Thoracic aorta (tissue), 2 donors: ENCODE results near the gene RASSF5. TPM values are rescaled to one million over a fixed set of nuclear protein-coding genes. Genes with fewer than 3 reads are reported as not detected.

ENCODE experiments used
- ATAC-seq: fragments of 150-250 bp; one replicate; pipeline ENCODE4 v1.8.0; 2017; ENCODE audit warnings: low read depth; ENCODE audit not compliant: insufficient number of reproducible peaks, low FRiP score
- DNase-seq: peaks from one replicate; pipeline ENCODE4 v3.0.0-alpha.2; 2020; ENCODE audit warnings: low spot score
- H3K27ac ChIP-seq, 2 donors: fragments of 200-600 bp; sonication (generic); 1 replicate in 1 of 2; 2 replicates in 1 of 2; pipeline ENCODE4 v1.5.1; 2016; ENCODE audit warnings: mild to moderate bottlenecking in 2 of 2, moderate library complexity in 2 of 2
- H3K27me3 ChIP-seq: fragments of 200-600 bp; sonication (generic); replicated peaks from 2 replicates; pipeline ENCODE4 v1.6.0; 2016; ENCODE audit warnings: mild to moderate bottlenecking; ENCODE audit not compliant: insufficient read depth
- H3K36me3 ChIP-seq: fragments of 200-600 bp; sonication (generic); one replicate; pipeline ENCODE4 v1.5.1; 2016
- H3K4me1 ChIP-seq, 2 donors: fragments of 200-600 bp; sonication (generic); 1 replicate in 1 of 2; 2 replicates in 1 of 2; pipeline versions ENCODE4 v1.5.1 to v1.6.0; 2016; ENCODE audit warnings: low read depth in 2 of 2, mild to moderate bottlenecking in 1 of 2; ENCODE audit not compliant: control insufficient read depth in 1 of 2
- H3K4me3 ChIP-seq: fragments of 200-600 bp; sonication (generic); 2 replicates; pipeline ENCODE4 v1.5.1; 2016; ENCODE audit warnings: mild to moderate bottlenecking
- H3K9me3 ChIP-seq: fragments of 200-600 bp; sonication (generic); 2 replicates; pipeline ENCODE4 v1.5.1; 2016
- CTCF ChIP-seq: fragments of 200-600 bp; sonication (generic); IDR thresholded peaks from one replicate; pipeline ENCODE4 v1.5.1; 2019; ENCODE audit warnings: antibody characterized with exemption
- total RNA-seq, 2 donors: library from RNA; depleted of rRNA; stranded (reverse); fragments of >200 nt; gene quantifications; one replicate each; pipeline versions ENCODE4 v1.1.0 to v1.2.3, GENCODE V29; 2016

RASSF5 gene
- total RNA-seq, 2 donors from 2014 or later: 21.7 to 22.8 TPM

GRCh38 chr1:206560007-206560716, 52.8 kb downstream of the RASSF5 start:
- Histone ChIP-seq H3K4me3 (peak overlapping the region; percentile 4), H3K9me3 (no peaks in the 10 kb centered on the region), H3K36me3 (no peaks in the 10 kb centered on the region), H3K27me3 (no peaks in the 10 kb centered on the region), H3K4me1 (peaks cover 8 to 24% of the 10 kb centered on the region in 2 donors), H3K27ac (no peak overlapping the region)
- TF ChIP-seq CTCF: no peak
- no peak for ATAC-seq
- no peak for DNase-seq

DNA sequence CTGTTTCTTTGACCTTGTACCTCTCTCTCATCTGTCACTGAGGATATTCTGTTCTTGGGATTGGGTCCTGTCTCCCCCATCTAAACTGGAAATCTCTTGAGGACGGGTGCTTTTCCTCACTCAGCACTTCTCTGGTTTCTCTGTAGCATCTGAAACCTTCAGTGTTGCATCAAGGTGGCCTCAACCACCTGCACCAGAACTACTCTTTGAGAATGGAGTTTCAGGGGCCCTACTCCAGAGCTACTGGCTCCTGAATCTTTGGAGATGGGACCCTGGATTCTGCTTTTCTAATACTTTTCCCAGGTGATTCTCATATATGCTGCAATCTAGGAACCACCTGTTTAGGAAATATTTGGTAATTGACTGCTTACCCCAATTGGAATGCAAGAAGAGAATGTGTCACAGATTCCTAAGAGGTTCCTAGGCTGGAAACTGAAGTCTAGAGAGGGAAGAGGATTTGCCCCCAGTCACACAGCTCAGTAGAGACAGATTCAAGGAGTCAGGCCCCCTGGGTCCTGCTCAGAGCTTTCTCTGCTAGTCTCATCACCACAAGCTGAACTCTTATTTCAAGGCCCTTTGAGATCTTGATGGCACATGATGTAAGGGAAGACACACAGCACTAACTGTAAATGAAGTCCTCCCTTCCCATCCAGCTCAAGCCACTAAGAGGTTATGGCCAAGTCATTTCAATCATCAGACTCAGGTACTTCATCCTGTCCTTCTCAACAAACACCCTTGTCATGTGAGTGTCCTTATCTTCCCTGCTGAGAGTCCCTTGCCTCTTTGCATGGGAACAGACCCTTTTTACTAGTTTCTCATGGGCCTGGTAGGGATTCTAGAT, 56.3 kb downstream of the RASSF5 start:
- Histone ChIP-seq H3K4me1 (no peaks in the 10 kb centered on the region), H3K27me3 (no peaks in the 10 kb centered on the region), H3K9me3 (no peaks in the 10 kb centered on the region), H3K36me3 (no peaks in the 10 kb centered on the region), H3K4me3 (no peak overlapping the region), H3K27ac (no peak overlapping the region)
- ATAC-seq: no peak
- no peak for TF ChIP-seq CTCF
- no peak for DNase-seq

DNA sequence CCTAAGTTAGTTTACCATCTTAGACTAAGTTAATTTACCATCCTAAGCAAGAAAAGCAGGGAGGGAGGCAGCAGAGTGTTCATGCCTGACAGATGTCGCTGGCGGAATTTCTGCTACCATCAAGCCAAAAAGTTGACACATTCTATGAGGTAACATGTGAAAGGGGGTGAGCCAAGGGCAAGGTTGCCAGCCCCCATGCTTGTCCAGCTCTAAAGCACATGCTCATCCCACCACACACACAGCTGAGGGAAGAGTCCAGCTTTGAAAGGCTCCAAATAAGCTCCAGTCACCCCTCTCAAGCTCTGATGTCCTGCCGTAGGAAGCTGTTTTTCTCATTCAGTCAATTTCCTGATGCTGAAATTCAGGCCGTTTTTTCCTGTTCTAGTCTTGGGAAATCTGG, 58.7 kb downstream of the RASSF5 start:
- ATAC-seq: no peak

GRCh38 chr1:206566999-206567398, 59.7 kb downstream of the RASSF5 start:
- no peak for DNase-seq
- no peak for TF ChIP-seq CTCF
- ATAC-seq: no peak
- no peaks in the 10 kb centered on the region for H3K36me3 ChIP-seq
- no peaks in the 10 kb centered on the region for H3K27me3 ChIP-seq
- H3K9me3 ChIP-seq: no peaks in the 10 kb centered on the region
- H3K4me3 ChIP-seq: no peak overlapping the region
- no peaks in the 10 kb centered on the region for H3K4me1 ChIP-seq
- no peak overlapping the region for H3K27ac ChIP-seq

More for the DNA sequence above, 58.7 kb downstream of the RASSF5 start:
- Histone ChIP-seq H3K36me3 (no peaks in the 10 kb centered on the region), H3K9me3 (no peaks in the 10 kb centered on the region), H3K4me3 (no peak overlapping the region), H3K27me3 (no peaks in the 10 kb centered on the region), H3K4me1 (no peaks in the 10 kb centered on the region), H3K27ac (no peak overlapping the region)
- no peak for DNase-seq
- TF ChIP-seq CTCF: no peak

DNA sequence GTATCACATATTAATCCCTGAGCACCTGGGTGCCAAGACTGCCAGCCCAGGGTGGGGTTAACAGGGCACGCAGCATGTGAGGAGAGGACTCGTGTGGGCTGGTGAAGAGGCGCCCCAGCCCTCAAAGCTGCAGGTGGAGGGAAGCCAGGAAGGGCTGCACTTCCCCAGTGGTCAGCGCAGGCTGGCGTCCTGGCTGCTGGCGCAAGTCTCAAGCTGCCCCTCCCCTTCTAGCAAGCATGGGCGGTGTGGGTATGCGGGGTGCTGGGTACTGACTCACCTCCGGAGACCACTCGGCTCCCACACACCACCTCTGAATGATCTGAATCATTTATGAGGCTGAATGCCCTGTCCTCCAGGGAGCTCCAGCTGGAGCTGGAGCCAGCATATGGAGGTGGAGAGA, 60.9 kb downstream of the RASSF5 start:
- no peaks in the 10 kb centered on the region for H3K4me1 ChIP-seq
- H3K36me3 ChIP-seq: no peaks in the 10 kb centered on the region
- no peak for TF ChIP-seq CTCF
- no peaks in the 10 kb centered on the region for H3K9me3 ChIP-seq
- DNase-seq: no peak
- ATAC-seq: no peak
- H3K27me3 ChIP-seq: no peaks in the 10 kb centered on the region
- no peak overlapping the region for H3K4me3 ChIP-seq
- no peak overlapping the region for H3K27ac ChIP-seq
